T-cell (primary cell): ENCODE results near the gene POU2AF1. TPM values are rescaled to one million over a fixed set of nuclear protein-coding genes. Genes with fewer than 3 reads are reported as not detected.
A peak's percentile ranks its signal among the peaks of the same experiment; 100 is the strongest.

Experiments used
- ATAC-seq, 4 experiments: fragments of 200-7000 bp in 3 of 4; fragments of 150-1000 bp in 1 of 4; cut with Tn5 transposase; replicated peaks in 1 of 4; 1 replicate in 3 of 4; 2 replicates in 1 of 4; pipeline ENCODE4 v1.10.0; 2021; ENCODE audit warnings: moderate library complexity in 3 of 4, mild to moderate bottlenecking in 2 of 4, moderate number of reproducible peaks in 1 of 4
- CTCF ChIA-PET, 2 donors: fragments of 300-600 bp; sonication (Branson Sonifier 250); formaldehyde crosslinking; loops; one replicate each; lab custom pipeline; 2022; ENCODE audit warnings: antibody characterized with exemption in 2 of 2; lab: Charles Lee
- POLR2A ChIA-PET, 2 donors: fragments of 300-600 bp; sonication (Branson Sonifier 250); formaldehyde crosslinking; loops; one replicate each; lab custom pipeline; 2022; ENCODE audit warnings: antibody characterized with exemption in 2 of 2; lab: Charles Lee
- DNase-seq, 35 experiments: peaks; one replicate each; pipeline versions ENCODE4 v3.0.0 to v3.0.0-alpha.2; 2013 to 2023
- H3K27ac ChIP-seq: one replicate; pipeline ENCODE4 v1.5.1; 2013; ENCODE audit warnings: low read length
- H3K27me3 ChIP-seq, 2 experiments: replicated peaks in 1 of 2; 1 replicate in 1 of 2; 2 replicates in 1 of 2; pipeline versions ENCODE4 v1.6.1 to v1.7.0; 2013; ENCODE audit warnings: low read length in 1 of 2, mixed read lengths in 1 of 2; ENCODE audit not compliant: control insufficient read depth in 2 of 2, insufficient read depth in 2 of 2; ENCODE audit errors: extremely low read depth in 1 of 2
- H3K36me3 ChIP-seq, 2 donors: 1 replicate in 1 of 2; 2 replicates in 1 of 2; pipeline versions ENCODE4 v1.6.1 to v1.7.0; 2013; ENCODE audit warnings: low read length in 1 of 2; ENCODE audit not compliant: control insufficient read depth in 2 of 2, insufficient read depth in 1 of 2; ENCODE audit errors: extremely low read depth in 1 of 2
- H3K4me1 ChIP-seq, 2 experiments: 1 replicate in 1 of 2; 2 replicates in 1 of 2; pipeline versions ENCODE4 v1.6.1 to v1.7.0; 2013; ENCODE audit warnings: low read length in 2 of 2, mixed read lengths in 1 of 2; ENCODE audit not compliant: insufficient read depth in 2 of 2, control insufficient read depth in 1 of 2; ENCODE audit errors: extremely low read depth in 1 of 2
- H3K4me3 ChIP-seq, 2 donors: 1 replicate in 1 of 2; 2 replicates in 1 of 2; pipeline versions ENCODE4 v1.5.1 to v1.7.0; 2013; ENCODE audit warnings: mild to moderate bottlenecking in 2 of 2, low read length in 1 of 2, moderate library complexity in 1 of 2; ENCODE audit not compliant: control insufficient read depth in 1 of 2; ENCODE audit errors: extremely low read depth in 1 of 2
- H3K9me3 ChIP-seq: 2 replicates; pipeline ENCODE4 v1.7.0; 2013
- H3K27ac Mint-ChIP-seq, 2 donors: one replicate each; pipeline ENCODE4 v1.8.0; 2020 to 2021; ENCODE audit warnings: mild to moderate bottlenecking in 2 of 2, mixed read lengths in 2 of 2
- H3K27me3 Mint-ChIP-seq, 2 donors: one replicate each; pipeline ENCODE4 v1.8.0; 2021 to 2022; ENCODE audit warnings: mixed read lengths in 2 of 2
- H3K36me3 Mint-ChIP-seq: one replicate; pipeline ENCODE4 v1.8.0; 2021; ENCODE audit warnings: mixed read lengths
- H3K4me1 Mint-ChIP-seq, 3 donors: one replicate each; pipeline ENCODE4 v1.8.0; 2020 to 2022; ENCODE audit warnings: mixed read lengths in 3 of 3, mild to moderate bottlenecking in 1 of 3
- H3K4me3 Mint-ChIP-seq, 3 donors: one replicate each; pipeline ENCODE4 v1.8.0; 2020 to 2022; ENCODE audit warnings: mild to moderate bottlenecking in 3 of 3, mixed read lengths in 3 of 3, moderate library complexity in 3 of 3
- H3K9me3 Mint-ChIP-seq, 3 donors: one replicate each; pipeline ENCODE4 v1.8.0; 2020 to 2022; ENCODE audit warnings: mixed read lengths in 3 of 3
- WGBS: methylation state at CpG from one replicate; pipeline ENCODE4 v1.1.5; 2013; ENCODE audit warnings: missing lambda C conversion rate; ENCODE audit not compliant: insufficient coverage; 5-methylcytosine and 5-hydroxymethylcytosine counted together
- total RNA-seq, 35 experiments: library from RNA in 6 of 35; stranded (reverse) in 6 of 35; fragments of 120-200 nt in 1 of 35; gene quantifications; one replicate each; pipeline versions ENCODE4 v1.2.1 to v1.2.4 and lab custom pipeline; 2013 to 2026

The POU2AF1 gene
- total RNA-seq, 5 donors from 2014 or later (not counting 1 experiment from before 2014, with no cell fraction given): 3.4 to 9.3 (median 4.3) TPM

GRCh38 chr11:111361052-111361801, 17.8 kb downstream of the POU2AF1 start:
- ATAC-seq (no peak), DNase-seq (no peak)
- Histone ChIP-seq H3K36me3 (no peaks in the 10 kb centered on the region), H3K4me1 (no peaks in the 10 kb centered on the region), H3K27me3 (no peaks in the 10 kb centered on the region), H3K9me3 (no peaks in the 10 kb centered on the region), H3K4me3 (no peak overlapping the region), H3K27ac (no peak overlapping the region)
- 92% methylated on average over 2 of the region's 7 CpGs for WGBS
- H3K4me1 Mint-ChIP-seq: peaks cover 0 to 3% (median 0%) of the 10 kb centered on the region in 3 donors
- POLR2A ChIA-PET: interaction anchor here in 1 of 2 donors (0.6 kb wide), 1 partner anchor 108 kb away, joined by 3 read pairs; no protein-coding TSS in a partner anchor
- H3K9me3 Mint-ChIP-seq: no peaks in the 10 kb centered on the region
- H3K36me3 Mint-ChIP-seq: no peaks in the 10 kb centered on the region
- no peak overlapping the region for H3K27ac Mint-ChIP-seq
- H3K27me3 Mint-ChIP-seq: no peaks in the 10 kb centered on the region
- CTCF ChIA-PET: no interaction called here
- no peak overlapping the region for H3K4me3 Mint-ChIP-seq

GRCh38 chr11:111360150-111361043, 18.7 kb downstream of the POU2AF1 start:
- Histone ChIP-seq H3K27me3 (no peaks in the 10 kb centered on the region), H3K36me3 (no peaks in the 10 kb centered on the region), H3K27ac (no peak overlapping the region), H3K4me3 (no peak overlapping the region), H3K4me1 (no peaks in the 10 kb centered on the region), H3K9me3 (no peaks in the 10 kb centered on the region)
- no peaks in the 10 kb centered on the region for H3K36me3 Mint-ChIP-seq
- H3K4me1 Mint-ChIP-seq: no peaks in the 10 kb centered on the region
- ATAC-seq (no peak), DNase-seq (no peak)
- H3K27ac Mint-ChIP-seq: no peak overlapping the region
- 85% methylated on average over 5 of the region's 6 CpGs for WGBS
- no peaks in the 10 kb centered on the region for H3K27me3 Mint-ChIP-seq
- no peak overlapping the region for H3K4me3 Mint-ChIP-seq
- POLR2A ChIA-PET: no interaction called here
- CTCF ChIA-PET: interaction anchor here in 1 of 2 donors (0.6 kb wide), 1 partner anchor 63 kb away, joined by 3 read pairs; no protein-coding TSS in a partner anchor
- no peaks in the 10 kb centered on the region for H3K9me3 Mint-ChIP-seq

GRCh38 chr11:111359223-111360149, 19.6 kb downstream of the POU2AF1 start:
- H3K27ac ChIP-seq: no peak overlapping the region
- H3K36me3 Mint-ChIP-seq: no peaks in the 10 kb centered on the region
- H3K4me3 Mint-ChIP-seq: no peak overlapping the region
- H3K9me3 ChIP-seq: no peaks in the 10 kb centered on the region
- H3K27me3 ChIP-seq: no peaks in the 10 kb centered on the region
- DNase-seq (peak in 1 of 35 experiments; percentile 14), ATAC-seq (no peak)
- H3K4me3 ChIP-seq: no peak overlapping the region
- ChIA-PET CTCF (interaction anchor here in 1 of 2 donors (1.3 kb wide), 1 partner anchor 19 kb away, joined by 3 read pairs; the partner anchor contains the start of gene POU2AF1), POLR2A (no interaction called here)
- H3K27ac Mint-ChIP-seq: no peak overlapping the region
- H3K4me1 ChIP-seq: no peaks in the 10 kb centered on the region
- no peaks in the 10 kb centered on the region for H3K36me3 ChIP-seq
- no peaks in the 10 kb centered on the region for H3K9me3 Mint-ChIP-seq
- WGBS: 94% methylated on average over 1 of the region's 7 CpGs
- no peaks in the 10 kb centered on the region for H3K4me1 Mint-ChIP-seq
- no peaks in the 10 kb centered on the region for H3K27me3 Mint-ChIP-seq

- no peak for DNase-seq
- ChIA-PET CTCF (interaction anchor here in 1 of 2 donors (1.3 kb wide), 1 partner anchor 20 kb away, joined by 3 read pairs; the partner anchor contains the start of gene POU2AF1), POLR2A (no interaction called here)
- Histone ChIP-seq H3K27ac (no peak overlapping the region), H3K4me1 (no peaks in the 10 kb centered on the region), H3K9me3 (no peaks in the 10 kb centered on the region), H3K4me3 (no peak overlapping the region), H3K36me3 (no peaks in the 10 kb centered on the region), H3K27me3 (peaks cover 0 to 3% of the 10 kb centered on the region in 2 experiments)
- Mint-ChIP-seq H3K27me3 (no peaks in the 10 kb centered on the region), H3K4me3 (no peak overlapping the region), H3K36me3 (no peaks in the 10 kb centered on the region), H3K4me1 (no peaks in the 10 kb centered on the region), H3K27ac (no peak overlapping the region), H3K9me3 (no peaks in the 10 kb centered on the region)
- 85% methylated on average over 18 of the region's 22 CpGs for WGBS
- no peak for ATAC-seq
Measured at GRCh38 chr11:111358038-111359001, 20.8 kb downstream of the POU2AF1 start.

- ChIA-PET CTCF (interaction anchor here in 1 of 2 donors (1.3 kb wide), 1 partner anchor 21 kb away, joined by 3 read pairs; the partner anchor contains the start of gene POU2AF1), POLR2A (interaction anchor here in 1 of 2 donors (0.6 kb wide), 1 partner anchor 639 kb away, joined by 4 read pairs; no protein-coding TSS in a partner anchor)
- no peaks in the 10 kb centered on the region for H3K36me3 ChIP-seq
- WGBS: 87% methylated on average over 11 of the region's 18 CpGs
- DNase-seq: no peak
- H3K27me3 Mint-ChIP-seq: no peaks in the 10 kb centered on the region
- H3K4me1 Mint-ChIP-seq: no peaks in the 10 kb centered on the region
- no peaks in the 10 kb centered on the region for H3K9me3 Mint-ChIP-seq
- ATAC-seq: no peak
- no peaks in the 10 kb centered on the region for H3K4me1 ChIP-seq
- H3K27me3 ChIP-seq: peaks cover 0 to 3% of the 10 kb centered on the region in 2 experiments
- H3K27ac Mint-ChIP-seq: no peak overlapping the region
- no peak overlapping the region for H3K4me3 Mint-ChIP-seq
- H3K36me3 Mint-ChIP-seq: no peaks in the 10 kb centered on the region
- no peak overlapping the region for H3K4me3 ChIP-seq
- H3K9me3 ChIP-seq: no peaks in the 10 kb centered on the region
- H3K27ac ChIP-seq: no peak overlapping the region
Measured at GRCh38 chr11:111357150-111358037, 21.7 kb downstream of the POU2AF1 start.
